NCI-H524 treated with DMSO at 0.1 percent for 48 hours (cell line): ENCODE measurements around the gene RHBDD2.

ENCODE experiments used
- DNase-seq: peaks from one replicate; lab custom pipeline; 2025; lab: John Stamatoyannopoulos, UW

Gene RHBDD2

DNA sequence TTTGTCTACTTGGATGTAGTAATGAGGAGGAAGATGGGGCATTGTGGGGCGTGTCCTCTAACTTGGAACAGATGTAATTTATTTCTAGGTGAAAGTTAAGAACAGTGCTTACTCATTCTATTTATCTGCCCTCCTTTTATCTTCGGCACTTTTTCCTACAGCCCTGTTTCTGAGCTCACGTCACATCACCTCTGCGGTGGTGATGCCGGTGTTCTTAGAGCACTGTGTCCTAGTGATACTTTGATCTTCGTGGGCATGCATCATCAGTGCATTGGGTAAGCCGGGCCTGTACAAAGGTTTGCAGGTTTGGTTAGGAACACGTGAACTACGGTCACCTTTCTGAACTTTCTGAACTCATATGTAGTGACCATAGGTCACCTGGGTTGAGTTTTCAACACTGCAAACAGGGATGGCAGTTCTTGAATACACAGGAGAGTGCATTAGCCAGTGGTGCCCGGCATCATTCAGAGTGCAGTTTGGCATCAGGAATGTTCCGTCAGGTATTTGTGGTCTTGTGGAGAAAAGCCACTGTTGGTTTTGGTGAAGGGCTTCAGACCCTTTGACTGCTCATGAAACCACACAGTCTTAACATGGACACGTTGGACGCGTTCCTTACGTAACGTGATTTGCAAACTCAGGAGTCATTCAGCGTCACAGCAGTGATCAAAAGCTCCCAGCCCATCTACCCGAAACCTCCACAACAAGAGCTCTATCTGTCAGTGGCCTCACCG is 41.8 kb downstream of the RHBDD2 start:
- DNase-seq, result no peak

DNA sequence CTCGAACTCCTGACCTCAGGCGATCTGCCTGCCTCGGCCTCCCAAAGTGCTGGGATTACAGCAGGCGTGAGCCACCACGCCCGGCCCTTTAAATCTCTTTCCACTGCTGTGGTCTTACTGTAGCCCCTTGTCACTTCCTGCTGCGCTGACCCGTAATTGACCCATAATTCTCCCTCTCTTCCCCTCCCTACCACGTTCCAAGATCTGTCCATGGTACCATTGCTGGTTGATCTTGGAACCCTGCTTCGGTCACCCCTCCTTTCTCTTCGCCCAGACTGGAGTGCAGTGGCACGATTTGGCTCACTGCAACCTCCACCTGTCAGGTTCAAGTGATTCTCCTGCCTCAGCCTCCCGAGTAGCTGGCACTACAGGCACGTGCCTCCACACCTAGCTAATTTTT is 42.6 kb downstream of the RHBDD2 start:
- no peak for DNase-seq

DNA sequence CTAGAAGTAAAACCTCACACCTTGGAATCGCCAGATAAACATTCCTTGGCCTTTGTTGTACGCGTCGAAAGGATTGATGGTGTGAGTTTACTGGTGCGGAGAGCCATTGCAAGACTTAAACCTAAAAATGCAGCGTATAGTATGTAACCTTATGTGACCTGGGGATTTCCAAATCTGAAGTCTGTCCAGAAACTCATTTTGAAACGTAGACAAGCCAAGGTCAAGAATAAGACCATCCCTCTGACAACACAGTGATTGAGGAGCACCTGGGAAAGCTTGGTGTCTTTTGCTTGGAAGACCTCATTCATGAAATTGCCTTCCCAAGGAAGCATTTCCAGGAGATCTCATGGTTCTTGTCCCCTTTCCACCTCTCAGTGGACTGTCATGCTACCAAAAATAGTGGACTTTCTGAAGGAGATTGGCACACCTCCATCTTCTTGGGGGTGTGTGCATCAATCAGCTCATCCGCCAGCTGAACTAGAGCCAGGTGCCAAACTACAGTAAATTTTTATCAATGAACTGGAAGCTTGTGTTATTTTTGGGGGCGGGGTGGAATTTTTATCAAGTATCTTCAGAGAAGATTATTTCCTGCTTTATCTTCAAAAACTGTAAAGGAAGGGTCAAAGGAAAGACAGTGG is 44.3 kb downstream of the RHBDD2 start:
- DNase-seq, result no peak

DNA sequence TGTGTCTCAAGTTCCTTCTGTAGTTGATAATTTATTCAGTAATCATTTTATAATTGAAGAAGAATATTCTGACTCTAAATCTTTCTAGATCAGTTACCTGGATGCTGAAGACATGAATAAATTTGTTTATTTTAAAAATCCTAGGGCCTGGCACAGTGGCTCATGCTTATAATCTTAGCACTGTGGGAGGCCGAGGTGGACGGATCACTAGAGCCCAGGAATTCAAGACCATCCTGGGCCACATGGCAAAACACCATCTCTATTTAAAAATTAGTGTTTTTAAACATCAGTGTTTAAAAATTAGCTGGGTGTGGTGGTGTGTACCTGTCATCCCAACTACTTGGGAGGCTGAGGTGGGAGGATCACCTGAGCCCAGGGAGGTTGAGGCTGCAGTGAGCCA is 45.4 kb downstream of the RHBDD2 start:
- DNase-seq, result no peak

DNA sequence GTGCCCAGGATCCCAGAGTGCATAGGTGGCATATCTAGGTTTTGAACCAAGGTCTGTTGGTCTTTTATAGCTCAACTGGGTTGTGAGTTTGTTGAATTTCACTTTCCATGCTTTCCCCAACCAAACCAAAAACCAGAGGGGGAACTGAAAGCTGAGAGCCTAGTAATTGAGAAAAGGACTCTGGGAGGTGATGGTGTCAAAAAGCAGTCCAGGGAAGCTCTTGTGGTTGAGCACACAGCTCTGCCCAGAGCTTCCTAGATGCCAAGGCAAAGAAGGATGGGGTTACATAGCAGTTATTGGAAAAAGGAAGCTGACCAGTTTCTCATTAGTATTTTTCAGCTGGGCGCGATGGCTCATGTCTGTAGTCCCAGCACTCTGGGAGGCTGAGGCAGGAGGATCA is 46.1 kb downstream of the RHBDD2 start:
- no peak for DNase-seq

DNA sequence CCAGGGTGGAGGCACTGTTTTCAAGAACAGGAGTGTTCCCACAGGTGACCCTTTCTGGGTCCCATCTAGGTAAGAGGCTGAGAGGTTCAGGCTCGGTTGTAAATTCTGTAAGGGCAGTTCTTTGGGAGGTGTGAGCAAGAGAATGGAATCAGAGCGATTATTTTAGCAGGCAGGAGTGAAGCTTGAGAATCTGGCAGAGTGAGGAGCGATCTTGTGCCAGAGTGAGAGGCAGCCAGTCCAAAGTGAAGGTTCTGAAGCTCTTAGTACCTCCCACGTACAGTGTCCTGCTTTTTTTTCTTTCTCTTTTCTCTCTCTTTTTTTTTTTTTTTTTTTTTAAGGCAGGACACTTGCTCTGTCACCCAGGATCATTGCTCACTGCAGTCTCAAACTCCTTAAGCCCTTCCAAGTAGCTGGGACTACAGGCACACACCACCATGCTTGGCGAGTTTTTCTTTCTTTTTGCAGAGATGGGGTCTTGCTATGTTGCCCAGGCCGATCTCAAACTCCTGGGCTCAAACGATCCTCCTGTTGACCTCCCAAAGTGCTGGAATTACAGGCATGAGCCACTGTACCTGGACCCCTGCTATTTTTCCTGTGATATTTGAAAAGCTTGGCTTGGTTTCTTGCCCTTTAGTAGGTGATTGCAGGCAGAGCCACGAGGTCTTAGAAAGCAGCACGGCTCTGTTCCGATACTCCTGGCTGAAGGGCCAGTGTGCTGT is 47.0 kb downstream of the RHBDD2 start:
- no peak for DNase-seq

DNA sequence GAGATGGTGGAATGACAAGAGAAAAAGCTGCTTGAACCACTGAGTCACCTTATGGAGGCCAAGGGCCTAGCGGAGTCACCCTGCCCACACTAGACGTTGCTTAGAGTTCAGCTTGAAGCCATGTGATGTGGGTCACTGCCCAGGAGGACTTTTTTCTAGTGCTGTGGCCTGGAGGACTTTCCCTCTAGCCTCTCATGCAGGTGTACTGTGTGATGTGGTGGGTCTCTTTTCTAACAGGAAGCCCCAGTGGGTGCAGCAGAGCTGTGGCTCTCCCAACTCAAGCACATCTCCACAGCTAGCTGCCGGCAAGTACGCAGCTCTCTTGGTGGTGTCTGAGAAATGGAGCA is 49.7 kb downstream of the RHBDD2 start:
- no peak for DNase-seq

DNA sequence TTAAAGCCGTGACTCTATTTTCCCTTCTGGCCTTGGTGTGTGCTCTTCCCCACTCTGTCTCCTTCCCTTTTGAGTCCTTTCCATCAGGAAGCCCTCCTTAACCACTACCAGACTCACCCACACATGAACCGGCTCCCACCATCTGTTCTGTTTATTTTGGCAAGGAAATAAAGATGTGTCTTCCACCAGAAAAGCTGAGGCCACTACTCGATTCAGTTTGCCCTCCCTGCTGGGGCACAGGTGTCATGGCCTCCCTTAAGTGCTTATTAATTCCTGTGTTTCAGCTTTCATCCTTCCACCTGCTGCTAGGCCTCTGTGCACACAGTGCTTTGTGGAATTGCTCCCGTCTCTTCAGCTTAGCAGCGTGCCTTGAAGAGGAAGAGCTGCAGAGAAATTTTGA is 52.8 kb downstream of the RHBDD2 start:
- peak; percentile 96 for DNase-seq

DNA sequence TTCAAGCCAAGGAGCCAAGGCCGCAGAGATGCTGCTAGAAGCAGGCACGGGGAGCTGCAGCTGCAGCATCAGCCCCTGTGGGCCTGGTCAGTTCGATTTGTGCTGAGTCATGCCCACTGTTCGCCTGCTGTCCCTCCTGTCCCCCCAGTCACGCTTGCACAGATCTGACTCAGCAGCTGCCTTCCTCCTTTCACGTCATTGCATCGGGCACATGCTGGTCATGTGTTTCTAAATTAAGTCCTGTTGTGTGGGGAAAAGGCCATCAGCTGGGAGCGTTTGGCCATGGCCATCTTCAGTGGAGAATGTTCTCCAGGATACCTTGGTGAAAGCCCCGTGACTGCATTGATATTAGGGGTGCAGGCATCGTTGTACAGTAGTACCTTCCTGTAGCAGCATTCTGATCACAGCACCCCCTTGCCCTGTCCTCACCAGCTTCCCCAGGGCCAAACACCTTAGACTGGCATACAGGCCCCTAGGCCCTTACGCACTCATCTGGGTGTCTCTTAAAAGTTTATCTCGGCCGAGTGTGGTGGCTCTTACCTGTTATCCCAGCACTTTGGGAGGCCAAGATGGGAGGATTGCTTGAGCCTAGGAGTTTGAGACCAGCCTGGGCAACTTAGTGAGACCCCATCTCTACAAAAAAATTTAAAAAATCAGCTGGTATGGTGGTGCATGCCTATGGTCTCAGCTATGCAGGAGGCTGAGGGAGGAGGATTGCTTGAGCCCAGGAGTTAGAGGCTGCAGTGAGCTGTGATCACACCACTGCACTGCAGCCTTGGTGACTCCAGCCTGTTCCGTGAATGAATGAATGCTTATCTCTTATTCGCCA is 59.3 kb downstream of the RHBDD2 start:
- DNase-seq, result no peak
